Measurements from ENCODE around the gene RARS2.

Gene RARS2

GRCh38 chr6:87573307-87574024, 16.3 kb downstream of the RARS2 start:
- DNase-seq (ENCODE audit: low read depth): no peak

- no peak for DNase-seq (ENCODE audit: low read depth)
Observed at GRCh38 chr6:87572883-87573282, 16.9 kb downstream of the RARS2 start.

GRCh38 chr6:87572021-87572420, 17.8 kb downstream of the RARS2 start:
- no peak for DNase-seq (ENCODE audit: low read depth)

- DNase-seq (ENCODE audit: low read depth): no peak
Observed at GRCh38 chr6:87561017-87561416, 28.8 kb downstream of the RARS2 start.

GRCh38 chr6:87558446-87558845, 31.3 kb downstream of the RARS2 start:
- DNase-seq (ENCODE audit: low read depth): no peak

GRCh38 chr6:87555506-87555905, 34.3 kb downstream of the RARS2 start:
- no peak for DNase-seq (ENCODE audit: low read depth)

GRCh38 chr6:87553159-87553765, 36.5 kb downstream of the RARS2 start:
- no peak for DNase-seq (ENCODE audit: low read depth)

GRCh38 chr6:87551799-87552198, 38.0 kb downstream of the RARS2 start:
- no peak for DNase-seq (ENCODE audit: low read depth)

- no peak for DNase-seq (ENCODE audit: low read depth)
Observed at GRCh38 chr6:87544474-87544735, 45.4 kb downstream of the RARS2 start.

- DNase-seq (ENCODE audit: low read depth): no peak
Observed at GRCh38 chr6:87543696-87544473, 45.9 kb downstream of the RARS2 start.

- DNase-seq (ENCODE audit: low read depth): no peak
Observed at GRCh38 chr6:87541744-87542143, 48.0 kb downstream of the RARS2 start.

GRCh38 chr6:87541041-87541440, 48.7 kb downstream of the RARS2 start:
- no peak for DNase-seq (ENCODE audit: low read depth)

- DNase-seq (ENCODE audit: low read depth): no peak
Observed at GRCh38 chr6:87540539-87540938, 49.2 kb downstream of the RARS2 start.

GRCh38 chr6:87539554-87539953, 50.2 kb downstream of the RARS2 start:
- no peak for DNase-seq (ENCODE audit: low read depth)

- DNase-seq (ENCODE audit: low read depth): no peak
Observed at GRCh38 chr6:87538510-87539260, 51.1 kb downstream of the RARS2 start.

GRCh38 chr6:87534377-87535047, 55.3 kb downstream of the RARS2 start:
- DNase-seq (ENCODE audit: low read depth): no peak

- DNase-seq (ENCODE audit: low read depth): no peak
Observed at GRCh38 chr6:87529221-87529620, 60.6 kb downstream of the RARS2 start.

GRCh38 chr6:87522686-87523085, 67.1 kb downstream of the RARS2 start:
- no peak for DNase-seq (ENCODE audit: low read depth)

- no peak for DNase-seq (ENCODE audit: low read depth)
Observed at GRCh38 chr6:87518453-87518852, 71.3 kb downstream of the RARS2 start.

- no peak for DNase-seq (ENCODE audit: low read depth)
Observed at GRCh38 chr6:87514831-87515230, 75.0 kb downstream of the RARS2 start.

- no peak for DNase-seq (ENCODE audit: low read depth)
Observed at GRCh38 chr6:87504441-87504840, 85.3 kb downstream of the RARS2 start.

Measured in activated T-cell treated with anti-CD3 and anti-CD28 coated beads for 1 hour (primary cell).